ENCODE measurements around the gene RXRA.

RXRA gene

DNA sequence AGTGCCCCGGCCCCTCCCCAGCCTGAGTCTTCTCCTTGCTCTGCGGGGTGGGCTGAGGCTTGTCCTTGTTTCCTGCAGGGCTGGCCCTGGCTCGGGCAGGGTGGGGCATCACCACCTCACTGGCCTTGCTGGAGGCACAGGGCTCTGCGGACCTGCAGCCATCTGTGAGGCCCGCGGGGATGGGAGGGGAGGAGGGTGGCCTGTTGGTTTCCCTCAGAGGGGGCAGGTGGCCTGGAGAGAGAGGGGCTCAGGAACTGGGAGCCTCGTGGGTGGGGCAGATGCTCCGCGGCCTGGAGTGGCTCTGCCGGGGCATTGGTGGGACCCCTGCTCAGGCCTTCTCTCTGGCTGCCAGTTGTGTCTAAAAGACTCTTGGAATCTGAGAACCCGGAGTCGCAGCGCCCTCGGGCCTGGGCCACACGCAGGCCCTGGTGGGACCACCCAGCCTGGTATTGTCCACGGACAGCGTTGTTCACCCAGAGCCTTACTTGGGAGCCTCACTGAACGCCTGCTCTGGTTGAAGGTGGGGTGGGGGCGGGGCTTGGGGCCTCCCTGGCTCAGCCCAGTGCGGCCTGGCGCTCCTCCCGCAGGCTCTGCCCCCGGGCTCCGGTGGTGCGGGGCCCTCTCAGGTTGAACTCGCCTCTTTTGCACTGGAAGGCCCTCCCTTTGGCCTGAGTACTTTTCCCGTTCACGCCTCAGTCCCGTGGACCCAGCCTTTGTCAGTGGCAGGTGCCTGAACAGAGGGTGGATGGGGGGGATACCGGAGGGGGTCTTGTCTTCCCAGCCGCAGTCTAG, 111.3 kb downstream of the RXRA start:
- no peak for DNase-seq

DNA sequence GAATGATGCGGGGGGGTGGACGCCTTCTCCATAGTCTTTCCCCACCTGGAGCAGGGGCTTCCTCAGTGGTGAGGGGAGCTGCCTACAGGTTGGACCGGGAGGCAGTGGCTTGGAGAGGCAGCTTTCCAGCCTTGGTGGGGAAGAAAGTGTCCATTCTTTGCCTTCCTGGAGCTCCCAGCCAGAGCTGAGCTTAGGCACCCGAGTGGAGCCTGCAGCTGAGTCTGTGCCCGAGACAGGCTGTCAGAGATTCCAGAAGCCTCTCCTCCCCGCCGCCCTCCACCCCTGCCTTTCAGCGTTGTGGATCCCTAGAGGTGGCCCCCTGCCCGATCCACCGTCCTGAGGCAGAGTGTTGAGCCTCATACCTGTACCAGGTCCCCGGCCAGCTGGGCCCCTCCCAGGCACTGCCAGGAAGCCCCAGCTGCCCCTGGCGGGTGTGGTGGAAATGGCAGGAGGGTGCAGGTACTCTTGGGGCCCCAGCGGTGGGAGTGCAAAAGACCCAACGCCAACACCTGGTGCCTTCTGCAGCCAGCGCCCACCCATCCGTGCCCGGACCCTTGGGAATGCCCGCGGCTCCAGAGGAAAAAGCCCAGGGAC, 112.0 kb downstream of the RXRA start:
- no peak for DNase-seq

GRCh38 chr9:134439368-134439784, 113.1 kb downstream of the RXRA start:
- DNase-seq: no peak

DNA sequence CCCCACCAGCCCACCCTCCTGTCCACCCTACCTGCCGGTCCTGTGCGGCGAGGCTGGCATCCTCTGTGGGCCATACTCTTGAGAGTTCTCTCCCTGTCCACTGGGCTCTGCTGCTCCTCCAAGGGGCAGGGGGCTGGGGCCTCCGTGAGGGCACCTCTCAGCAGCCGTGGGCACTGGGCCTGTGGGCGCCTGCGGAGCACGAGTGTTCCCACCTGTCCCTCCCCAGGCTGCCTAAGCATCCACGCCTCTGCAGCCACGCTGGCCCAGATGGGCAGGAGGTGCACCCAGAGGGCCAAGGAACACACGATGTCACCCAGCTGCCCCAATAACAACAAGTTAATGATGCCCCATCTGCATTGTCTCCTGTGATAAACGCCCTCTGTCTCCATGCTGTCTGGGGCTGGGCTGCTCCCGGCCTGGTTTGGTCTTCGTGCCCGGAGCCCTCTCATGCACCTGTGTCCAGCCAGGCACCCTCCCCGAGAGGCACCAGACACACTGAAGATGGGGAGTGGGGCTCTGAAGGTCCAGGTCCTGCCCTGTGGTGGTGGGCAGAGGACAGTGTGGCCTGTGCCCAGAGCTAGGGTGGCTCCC, 114.5 kb downstream of the RXRA start:
- no peak for DNase-seq

GRCh38 chr9:134441227-134442084, 115.2 kb downstream of the RXRA start:
- no peak for DNase-seq

- no peak for DNase-seq
Measured at GRCh38 chr9:134442085-134442474, 115.8 kb downstream of the RXRA start.

GRCh38 chr9:134442486-134443173, 116.4 kb downstream of the RXRA start:
- no peak for DNase-seq

GRCh38 chr9:134443174-134444037, 117.2 kb downstream of the RXRA start:
- peak; percentile 44 for DNase-seq

DNA sequence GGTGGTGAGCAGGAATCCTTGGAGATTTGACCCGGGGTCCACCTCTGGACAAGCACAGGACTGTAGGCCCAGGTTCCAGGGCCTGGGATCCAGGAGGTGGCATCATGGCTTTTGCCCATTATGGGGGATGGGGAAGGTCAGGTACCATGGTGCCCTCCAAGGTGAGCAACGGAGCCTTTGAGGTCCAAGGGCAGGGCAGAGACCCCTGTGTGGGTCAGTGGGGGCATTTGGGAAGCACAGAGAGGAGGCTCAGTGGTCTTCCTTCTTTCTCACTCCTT, 117.7 kb downstream of the RXRA start:
- DNase-seq: no peak

DNA sequence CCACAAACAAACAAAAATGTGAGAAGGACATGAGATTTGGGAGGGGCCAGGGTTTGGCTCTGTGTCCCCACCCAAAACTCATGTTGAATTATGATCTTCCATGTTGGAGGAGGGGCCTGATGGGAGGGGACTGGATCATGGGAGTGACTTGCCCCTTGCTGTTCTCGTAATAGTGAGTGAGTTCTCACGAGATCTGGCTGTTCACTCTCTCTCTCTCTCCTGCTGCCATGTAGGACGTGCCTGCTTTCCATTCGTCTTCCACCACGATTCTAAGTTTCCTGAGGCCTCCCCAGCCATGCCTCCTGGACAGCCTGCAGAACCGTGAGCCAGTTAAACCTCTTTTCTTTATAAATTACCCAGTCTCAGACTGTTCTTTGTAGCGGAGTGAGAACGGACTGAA, 118.7 kb downstream of the RXRA start:
- no peak for DNase-seq

- peak; percentile 34 for DNase-seq
Measured at GRCh38 chr9:134449180-134449916, 123.1 kb downstream of the RXRA start.

DNA sequence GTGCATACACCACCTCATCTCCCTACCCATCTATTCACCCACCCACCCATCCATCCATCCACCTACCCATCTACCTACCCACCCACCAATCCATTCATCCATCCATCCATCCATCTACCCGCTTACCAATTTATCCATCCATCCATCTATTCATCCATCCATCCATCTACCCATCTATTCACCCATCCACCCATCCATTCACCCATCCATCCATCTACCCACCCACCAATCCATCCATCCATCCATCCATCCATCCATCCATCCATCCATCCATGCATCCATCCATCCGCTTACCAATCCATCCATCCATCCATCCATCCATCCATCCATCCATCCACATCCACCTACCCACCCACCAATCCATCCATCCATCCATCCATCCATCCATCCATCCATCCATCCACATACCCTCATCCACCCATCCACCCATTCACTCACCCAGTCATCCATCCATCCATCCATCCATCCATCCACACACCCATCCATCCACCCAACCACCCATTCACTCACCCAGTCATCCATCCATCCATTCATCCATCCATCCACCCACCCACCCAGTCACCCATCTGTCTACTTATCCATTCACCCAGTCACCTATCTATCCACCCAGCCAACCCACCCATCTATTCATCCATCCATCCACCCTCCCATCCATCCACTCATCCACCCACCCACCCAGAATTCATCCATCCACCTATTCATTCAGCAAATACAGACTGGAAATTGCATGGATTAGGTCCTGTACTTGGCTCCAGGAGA, 125.6 kb downstream of the RXRA start:
- no peak for DNase-seq

- DNase-seq: no peak
Measured at GRCh38 chr9:134452728-134453127, 126.5 kb downstream of the RXRA start.

DNA sequence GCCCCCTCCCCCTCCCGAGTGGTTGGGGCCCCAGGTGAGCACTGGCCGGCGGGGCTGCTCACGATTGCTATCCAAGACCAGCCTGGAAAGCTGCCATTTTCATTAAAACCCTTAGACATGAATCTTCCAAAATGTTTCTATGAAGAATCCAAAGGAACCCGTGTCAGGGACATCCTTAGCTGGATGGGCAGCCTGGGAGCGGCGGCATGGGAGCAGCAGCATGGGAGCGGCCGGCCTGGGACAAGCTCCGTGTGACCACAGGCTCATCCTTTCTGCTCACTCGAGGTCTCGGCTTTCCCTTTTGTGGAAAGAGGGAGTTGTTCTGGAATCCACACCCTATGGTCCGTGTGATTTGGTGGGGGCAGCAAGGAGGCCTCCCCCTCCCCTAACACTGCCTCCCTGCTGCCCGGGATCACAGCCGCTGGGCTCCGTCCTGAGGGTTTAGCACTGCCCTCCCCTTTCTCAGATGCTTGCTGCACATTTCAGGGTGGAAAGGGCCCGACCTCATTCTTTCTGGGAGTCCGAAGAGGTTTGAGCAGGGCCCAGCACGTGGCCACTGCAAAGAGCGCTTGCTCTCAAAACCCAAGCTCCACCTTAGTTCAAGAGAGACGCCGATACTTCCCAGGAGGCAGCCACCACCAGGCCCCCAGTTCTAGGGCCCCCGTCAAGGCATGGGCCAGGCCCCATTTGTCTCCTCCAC, 127.7 kb downstream of the RXRA start:
- no peak for DNase-seq

GRCh38 chr9:134454476-134454857, 128.2 kb downstream of the RXRA start:
- no peak for DNase-seq

- DNase-seq: no peak
Measured at GRCh38 chr9:134455021-134455471, 128.8 kb downstream of the RXRA start.

GRCh38 chr9:134455537-134455933, 129.3 kb downstream of the RXRA start:
- no peak for DNase-seq

DNA sequence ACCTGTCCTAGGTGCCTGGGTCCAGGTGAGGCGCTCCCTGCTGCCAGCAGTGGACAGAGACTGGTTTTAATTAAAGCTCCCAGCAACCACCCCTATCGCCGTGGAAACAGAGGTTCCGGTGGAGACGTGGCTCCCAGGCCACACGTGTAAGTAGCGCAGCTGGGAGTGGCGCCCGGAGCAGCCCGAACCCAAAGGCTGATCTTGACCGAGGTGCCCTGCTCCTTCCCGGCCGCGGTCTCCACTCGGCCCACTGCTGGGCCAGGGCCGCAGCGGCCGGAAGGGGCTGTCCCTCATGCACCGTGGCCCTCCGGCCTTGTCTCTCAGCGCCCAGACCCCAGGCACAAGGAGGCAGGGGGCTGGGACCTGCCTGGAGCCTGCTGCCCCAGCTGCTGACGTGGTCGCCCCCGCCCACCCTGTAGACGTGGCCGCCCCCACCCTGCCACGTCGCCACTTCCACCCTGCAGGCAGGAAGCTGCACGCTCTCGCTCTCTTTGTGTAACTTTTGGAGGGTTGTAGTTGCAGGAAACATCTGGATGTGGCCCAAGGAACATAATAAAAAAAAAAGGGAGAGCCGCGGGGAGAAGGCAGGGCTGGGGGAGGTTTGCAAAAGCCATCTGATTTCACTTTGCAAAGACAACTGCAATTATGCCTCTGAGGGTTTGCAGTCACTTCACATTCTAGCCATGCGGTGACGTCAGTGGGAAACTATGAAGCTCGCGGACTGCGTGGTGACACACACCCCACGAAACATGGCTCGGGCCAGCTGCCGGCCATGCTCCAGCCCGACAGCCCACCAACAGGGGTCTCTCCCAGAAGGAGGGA, 129.9 kb downstream of the RXRA start:
- DNase-seq: no peak
